ENCODE results near the gene SORCS1.

SORCS1 gene

DNA sequence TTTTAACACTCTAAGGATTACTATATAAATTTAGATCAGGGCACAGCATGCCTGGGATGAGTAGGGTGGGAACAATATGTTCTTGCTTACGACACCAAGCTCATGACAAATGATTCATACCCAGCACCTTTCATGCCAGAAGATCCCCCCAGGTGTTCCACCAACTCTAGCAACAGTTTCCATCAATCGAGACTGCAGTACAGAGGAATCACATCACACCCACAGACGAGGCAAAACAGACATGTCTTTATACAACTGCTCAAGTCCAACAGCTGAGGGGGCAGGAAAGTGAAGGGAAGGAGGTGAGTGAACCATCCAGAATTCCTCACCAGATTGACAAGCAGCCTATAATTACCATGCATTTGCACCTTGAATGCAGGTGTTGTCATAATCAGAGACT, 3.6 kb downstream of the SORCS1 start:
- Histone ChIP-seq H3K9me3 (ENCODE audit: insufficient read depth, low read length) (no peaks in the 10 kb centered on the region), H3K27me3 (ENCODE audit: low read length) (no peaks in the 10 kb centered on the region), H3F3A (ENCODE audit: insufficient read depth) (no peaks in the 10 kb centered on the region), H2AFZ (ENCODE audit: low read depth, low read length, severe bottlenecking) (no peak overlapping the region), H3K9me2 (replicated peaks; ENCODE audit: insufficient read depth, low read length) (no peaks in the 10 kb centered on the region), H3K36me3 (ENCODE audit: low read length) (no peaks in the 10 kb centered on the region), H4K20me1 (ENCODE audit: low read depth, low read length) (no peaks in the 10 kb centered on the region), H3K4me3 (ENCODE audit: insufficient read depth, low read length, poor library complexity, severe bottlenecking) (no peak overlapping the region), H3K9ac (ENCODE audit: low read length) (no peak overlapping the region), H3K79me2 (ENCODE audit: insufficient read depth, low read length) (no peaks in the 10 kb centered on the region), H3K27ac (ENCODE audit: low read depth, low read length) (no peak overlapping the region), H3K4me2 (ENCODE audit: low read depth, low read length, poor library complexity, severe bottlenecking) (no peak overlapping the region)
- TF ChIP-seq EZH2phosphoT487 (conservative IDR thresholded peaks at IDR 0.05; ENCODE audit: low read length): no peak
- TF ChIP-seq, protein P1, sequence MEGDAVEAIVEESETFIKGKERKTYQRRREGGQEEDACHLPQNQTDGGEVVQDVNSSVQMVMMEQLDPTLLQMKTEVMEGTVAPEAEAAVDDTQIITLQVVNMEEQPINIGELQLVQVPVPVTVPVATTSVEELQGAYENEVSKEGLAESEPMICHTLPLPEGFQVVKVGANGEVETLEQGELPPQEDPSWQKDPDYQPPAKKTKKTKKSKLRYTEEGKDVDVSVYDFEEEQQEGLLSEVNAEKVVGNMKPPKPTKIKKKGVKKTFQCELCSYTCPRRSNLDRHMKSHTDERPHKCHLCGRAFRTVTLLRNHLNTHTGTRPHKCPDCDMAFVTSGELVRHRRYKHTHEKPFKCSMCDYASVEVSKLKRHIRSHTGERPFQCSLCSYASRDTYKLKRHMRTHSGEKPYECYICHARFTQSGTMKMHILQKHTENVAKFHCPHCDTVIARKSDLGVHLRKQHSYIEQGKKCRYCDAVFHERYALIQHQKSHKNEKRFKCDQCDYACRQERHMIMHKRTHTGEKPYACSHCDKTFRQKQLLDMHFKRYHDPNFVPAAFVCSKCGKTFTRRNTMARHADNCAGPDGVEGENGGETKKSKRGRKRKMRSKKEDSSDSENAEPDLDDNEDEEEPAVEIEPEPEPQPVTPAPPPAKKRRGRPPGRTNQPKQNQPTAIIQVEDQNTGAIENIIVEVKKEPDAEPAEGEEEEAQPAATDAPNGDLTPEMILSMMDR (IDR thresholded peaks at IDR 0.05; ENCODE audit: insufficient read depth, low read length, poor library complexity, severe bottlenecking): no peak

DNA sequence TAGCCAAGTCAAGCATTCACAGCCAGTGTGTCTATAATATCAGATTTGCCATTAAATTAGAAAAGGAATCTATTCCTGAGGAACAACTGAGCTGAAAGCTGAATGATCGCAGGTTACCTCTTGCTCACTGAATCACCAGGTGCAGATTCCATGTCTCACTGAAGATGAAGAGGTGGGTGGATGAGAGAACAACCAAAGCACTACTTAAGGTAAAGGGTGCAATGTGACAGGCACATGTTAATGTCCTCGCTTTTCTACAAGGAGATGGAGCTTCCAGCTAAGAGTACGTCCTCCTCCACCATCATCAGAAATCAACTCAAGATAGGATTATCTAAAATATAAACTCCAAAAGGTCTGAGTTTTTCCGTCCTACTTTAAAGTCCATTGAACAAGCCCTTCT, 4.6 kb downstream of the SORCS1 start:
- Histone ChIP-seq H3K4me3 (ENCODE audit: insufficient read depth, low read length, poor library complexity, severe bottlenecking) (no peak overlapping the region), H3K9me2 (replicated peaks; ENCODE audit: insufficient read depth, low read length) (no peaks in the 10 kb centered on the region), H3K27ac (ENCODE audit: low read depth, low read length) (no peak overlapping the region), H2AFZ (ENCODE audit: low read depth, low read length, severe bottlenecking) (no peak overlapping the region), H3K4me2 (ENCODE audit: low read depth, low read length, poor library complexity, severe bottlenecking) (no peak overlapping the region), H4K20me1 (ENCODE audit: low read depth, low read length) (no peaks in the 10 kb centered on the region), H3K9ac (ENCODE audit: low read length) (no peak overlapping the region), H3K36me3 (ENCODE audit: low read length) (no peaks in the 10 kb centered on the region), H3F3A (ENCODE audit: insufficient read depth) (no peaks in the 10 kb centered on the region), H3K79me2 (ENCODE audit: insufficient read depth, low read length) (no peaks in the 10 kb centered on the region), H3K27me3 (ENCODE audit: low read length) (no peaks in the 10 kb centered on the region), H3K9me3 (ENCODE audit: insufficient read depth, low read length) (no peaks in the 10 kb centered on the region)
- no peak for TF ChIP-seq EZH2phosphoT487 (conservative IDR thresholded peaks at IDR 0.05; ENCODE audit: low read length)
- TF ChIP-seq, protein P1 (IDR thresholded peaks at IDR 0.05; ENCODE audit: insufficient read depth, low read length, poor library complexity, severe bottlenecking): no peak

GRCh38 chr10:107157071-107157470, 7.4 kb downstream of the SORCS1 start:
- no peaks in the 10 kb centered on the region for H3K9me3 ChIP-seq (ENCODE audit: insufficient read depth, low read length)
- H3K9ac ChIP-seq (ENCODE audit: low read length): no peak overlapping the region
- H3K4me2 ChIP-seq (ENCODE audit: low read depth, low read length, poor library complexity, severe bottlenecking): no peak overlapping the region
- H3K27me3 ChIP-seq (ENCODE audit: low read length): no peaks in the 10 kb centered on the region
- H3K27ac ChIP-seq (ENCODE audit: low read depth, low read length): no peak overlapping the region
- no peaks in the 10 kb centered on the region for H3K9me2 ChIP-seq (replicated peaks; ENCODE audit: insufficient read depth, low read length)
- H4K20me1 ChIP-seq (ENCODE audit: low read depth, low read length): no peaks in the 10 kb centered on the region
- no peaks in the 10 kb centered on the region for H3F3A ChIP-seq (ENCODE audit: insufficient read depth)
- no peak overlapping the region for H2AFZ ChIP-seq (ENCODE audit: low read depth, low read length, severe bottlenecking)
- no peaks in the 10 kb centered on the region for H3K36me3 ChIP-seq (ENCODE audit: low read length)
- no peaks in the 10 kb centered on the region for H3K79me2 ChIP-seq (ENCODE audit: insufficient read depth, low read length)
- no peak for TF ChIP-seq EZH2phosphoT487 (conservative IDR thresholded peaks at IDR 0.05; ENCODE audit: low read length)
- TF ChIP-seq, protein P1 (IDR thresholded peaks at IDR 0.05; ENCODE audit: insufficient read depth, low read length, poor library complexity, severe bottlenecking): no peak
- H3K4me3 ChIP-seq (ENCODE audit: insufficient read depth, low read length, poor library complexity, severe bottlenecking): no peak overlapping the region
